Ecto neural progenitor cell (in vitro differentiated cells): ENCODE results near the gene MXD3.

Experiments
- DNase-seq: peaks from one replicate; pipeline ENCODE4 v3.0.0-alpha.2; 2018; ENCODE audit warnings: low spot score

The MXD3 gene

DNA sequence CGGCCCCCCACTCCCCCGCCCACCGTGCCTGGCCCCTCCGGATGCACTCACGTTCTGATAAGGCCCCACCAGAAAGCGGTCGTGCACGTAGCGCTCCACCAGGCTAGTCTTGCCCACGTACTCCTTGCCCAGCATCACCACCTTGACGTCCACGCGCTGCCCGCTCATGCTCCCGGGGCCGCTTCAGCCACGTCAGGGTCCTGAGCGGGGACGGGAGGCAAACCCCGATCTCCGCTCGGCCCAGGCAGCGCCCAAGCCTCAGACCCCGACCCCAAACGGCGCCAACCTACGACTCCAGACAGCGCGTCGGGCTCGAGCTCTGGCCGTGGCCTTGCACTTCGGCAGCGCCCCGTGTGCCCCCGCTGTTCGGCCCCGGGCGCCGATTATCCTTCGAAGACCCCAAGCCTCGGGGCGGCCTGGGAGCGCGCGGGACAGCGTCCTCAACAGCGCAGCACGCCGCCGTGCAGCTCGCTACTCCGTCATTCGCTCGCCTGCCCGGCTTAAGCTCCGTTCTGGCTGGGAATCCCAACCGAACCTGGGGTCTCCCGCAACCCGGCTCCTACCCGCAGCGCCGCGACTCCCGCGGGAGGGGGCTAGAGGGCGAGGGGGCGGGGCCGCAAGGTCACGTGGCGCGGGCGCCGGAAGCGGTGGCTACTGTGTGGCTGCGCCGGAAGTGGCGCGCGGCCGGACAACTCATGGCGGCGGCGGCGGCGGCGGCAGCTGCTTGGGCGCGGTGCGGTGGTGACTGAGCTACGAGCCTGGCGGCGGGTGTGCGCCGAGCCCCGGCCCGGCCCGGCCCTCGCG lies 8.4 kb downstream of the MXD3 start, which contains the start of the genes PRELID1 and RAB24:
PRELID1 (plus strand) TSS at position 679 of the 804 bp plus-strand sequence. CDS start 187 bp downstream, outside the sequence.
RAB24 (minus strand) TSS at position 599 of the 804 bp plus-strand sequence; CDS start at position 168, 431 bp downstream.
- DNase-seq = peak; percentile 93

DNA sequence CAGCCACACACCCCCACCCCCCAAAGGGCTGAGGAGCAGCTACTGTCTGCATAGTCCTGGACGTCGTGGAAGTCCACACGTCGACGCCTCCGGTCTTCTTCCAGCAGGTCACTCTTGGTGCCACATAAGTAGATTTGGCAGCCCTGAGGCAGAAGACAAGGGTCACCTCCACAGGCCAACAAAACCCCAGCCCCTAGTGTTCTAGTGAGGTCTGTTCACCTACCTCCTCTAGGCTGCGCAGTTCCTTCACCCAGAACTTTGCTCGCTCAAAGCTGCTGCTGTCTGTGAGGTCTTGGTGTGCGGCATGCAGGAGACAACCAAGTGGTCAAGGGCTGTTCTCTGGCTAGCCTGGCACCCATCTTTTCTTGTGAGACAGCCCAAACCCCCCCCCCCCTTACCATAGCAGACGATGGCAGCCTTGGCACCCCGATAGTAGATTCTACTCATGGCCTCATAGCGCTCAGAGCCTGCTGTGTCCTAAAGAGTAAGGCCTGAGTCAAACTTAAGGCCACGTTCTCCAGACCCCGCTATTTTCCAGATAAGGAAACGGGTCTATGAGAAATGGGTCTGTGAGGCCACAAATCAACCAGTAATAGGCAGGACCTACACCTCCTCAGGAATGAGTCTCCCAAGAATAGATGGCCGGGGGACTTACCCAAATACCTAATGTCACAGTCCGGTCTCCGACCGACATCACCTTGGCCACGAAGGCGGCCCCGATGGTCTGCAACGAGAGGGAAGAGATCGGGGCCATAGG lies 9.2 kb downstream of the MXD3 start:
- DNase-seq = no peak

DNA sequence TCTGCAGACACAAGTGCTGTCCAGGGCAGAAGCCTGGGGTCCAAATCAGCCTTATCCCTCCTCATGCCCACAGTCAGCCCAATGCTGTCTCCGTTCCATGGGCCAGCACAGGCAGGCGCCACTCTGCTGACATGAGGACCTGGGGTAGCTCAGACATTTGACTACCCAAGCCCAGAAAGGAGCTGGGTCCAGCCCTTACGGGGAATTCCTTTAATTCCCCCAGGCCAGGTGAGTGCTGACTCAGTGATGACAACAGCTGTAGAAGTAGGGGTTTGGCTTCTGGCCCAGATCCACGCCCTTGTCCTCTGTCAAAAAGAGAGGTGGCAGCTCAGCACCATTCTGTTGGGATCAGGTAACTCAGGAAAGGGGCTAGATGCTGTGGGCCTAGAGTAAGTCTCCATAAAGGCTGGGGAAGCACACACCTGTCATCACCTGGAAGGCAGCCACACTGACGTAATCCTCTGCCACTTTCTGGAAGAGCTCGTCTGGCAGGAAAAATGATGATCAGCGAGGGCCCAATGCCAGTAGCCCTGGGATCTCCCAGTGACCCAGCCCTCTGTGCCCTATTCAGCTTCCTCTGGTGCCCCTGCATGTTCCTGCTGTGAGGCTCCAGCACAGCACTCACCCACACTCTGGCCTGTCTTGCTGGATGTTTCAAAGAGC lies 10.1 kb downstream of the MXD3 start:
- no peak for DNase-seq

DNA sequence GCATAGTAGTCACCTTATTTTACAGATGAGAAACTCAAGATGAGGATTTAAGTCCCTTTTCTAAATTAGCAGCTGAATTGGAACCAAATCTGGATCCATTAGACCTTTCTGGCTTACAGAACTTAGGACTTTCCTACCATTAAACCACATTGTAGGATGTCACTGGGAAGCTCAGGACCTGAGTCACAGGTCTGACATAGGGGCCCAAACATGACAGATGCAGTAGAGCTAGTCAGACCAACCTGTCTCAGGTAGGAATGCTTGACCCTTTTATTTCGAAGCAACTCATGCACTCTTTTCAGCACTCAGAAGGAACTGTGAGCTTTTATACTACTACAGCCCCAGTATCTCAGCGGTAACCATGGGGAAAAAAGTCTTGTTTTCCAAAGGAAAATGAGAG lies 10.7 kb downstream of the MXD3 start:
- no peak for DNase-seq

DNA sequence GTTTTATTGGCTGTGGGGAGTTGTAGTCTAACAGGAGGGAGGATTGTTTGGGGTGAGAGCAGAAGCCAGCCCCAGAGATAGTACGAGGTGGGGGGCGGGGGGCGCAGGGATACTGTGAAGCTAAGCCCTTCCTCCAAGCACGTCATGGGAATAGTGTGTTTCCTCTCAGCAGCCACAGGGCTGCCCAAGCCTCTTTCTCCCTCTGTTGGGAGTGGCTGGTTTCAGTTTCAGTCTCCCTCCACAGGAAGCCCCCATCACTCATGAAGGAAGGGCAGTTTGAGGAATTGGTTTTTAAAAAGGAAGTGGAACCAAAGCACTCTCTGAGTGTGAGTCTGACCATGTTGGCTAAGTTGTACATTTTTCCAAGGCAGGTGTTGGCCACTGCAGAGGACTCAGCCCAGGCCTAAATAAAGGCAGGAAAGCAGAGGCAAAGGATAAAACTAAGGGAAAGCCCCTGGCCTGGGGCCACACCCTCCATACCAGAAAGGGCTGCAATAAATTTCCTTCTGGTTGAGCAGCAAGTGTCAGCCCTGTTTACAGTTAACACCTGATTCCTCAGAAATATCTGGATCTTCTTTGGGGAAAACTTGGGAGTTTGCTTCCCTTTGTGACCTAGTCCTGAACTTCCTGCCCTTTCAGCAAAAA lies 11.3 kb downstream of the MXD3 start:
- no peak for DNase-seq

DNA sequence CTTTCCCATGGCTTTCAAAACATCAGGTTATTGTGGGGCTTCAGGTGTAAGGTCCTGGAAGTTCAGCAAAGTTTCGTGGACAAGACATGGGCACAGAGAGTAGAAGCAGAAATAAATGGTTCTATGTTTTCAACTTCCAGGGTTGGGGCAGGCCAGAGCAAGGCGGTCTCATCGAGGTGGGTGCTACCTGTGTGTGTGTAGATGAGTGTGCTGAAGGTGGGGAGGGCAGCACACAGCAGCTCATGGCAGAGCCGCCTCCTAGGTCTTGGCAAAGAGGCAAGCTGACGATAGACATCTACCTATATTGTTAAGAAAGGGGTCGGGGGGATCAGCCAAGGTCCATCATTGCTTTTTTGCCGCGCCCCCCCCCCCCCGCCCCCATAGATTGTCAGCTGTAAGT lies 12.0 kb downstream of the MXD3 start:
- DNase-seq = no peak

DNA sequence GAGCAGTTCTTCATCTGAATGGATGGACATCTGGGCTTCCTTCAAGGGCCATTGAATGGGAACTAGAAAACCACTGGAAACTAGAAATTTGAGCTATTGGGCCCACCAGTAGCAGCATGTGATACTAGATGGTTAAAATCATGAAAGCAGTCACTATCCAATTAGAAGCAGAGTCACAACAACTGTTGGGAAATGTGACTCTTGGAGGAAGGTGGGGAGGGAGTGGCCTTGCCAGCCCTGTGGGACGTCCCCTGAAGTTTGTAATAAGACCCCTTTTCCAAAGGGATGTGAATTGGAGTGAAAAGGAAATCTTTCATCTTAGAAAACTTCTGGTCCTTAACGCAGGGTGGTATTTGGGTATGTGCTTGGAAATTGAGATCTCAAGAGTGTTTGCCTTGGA lies 13.8 kb downstream of the MXD3 start:
- DNase-seq = no peak

DNA sequence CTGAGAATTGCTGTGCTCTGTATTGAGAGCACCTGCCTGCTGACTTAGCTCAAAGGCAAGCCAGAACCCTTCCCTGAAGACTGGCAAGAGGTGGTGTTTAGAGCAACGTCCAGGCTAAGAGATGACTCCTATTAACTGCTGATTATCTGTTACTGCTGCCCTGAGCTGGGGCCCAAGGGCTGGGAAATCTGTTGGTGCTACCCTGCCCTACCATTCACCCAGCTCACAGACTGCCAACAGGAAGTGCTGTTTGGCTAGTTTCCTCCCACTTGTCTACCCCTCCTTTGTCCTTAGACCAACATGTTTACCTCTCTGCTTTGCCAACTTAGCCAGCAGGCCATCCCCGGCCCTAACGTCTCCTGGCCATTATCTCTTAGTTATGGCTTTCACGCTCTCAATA lies 15.1 kb downstream of the MXD3 start:
- DNase-seq = no peak

DNA sequence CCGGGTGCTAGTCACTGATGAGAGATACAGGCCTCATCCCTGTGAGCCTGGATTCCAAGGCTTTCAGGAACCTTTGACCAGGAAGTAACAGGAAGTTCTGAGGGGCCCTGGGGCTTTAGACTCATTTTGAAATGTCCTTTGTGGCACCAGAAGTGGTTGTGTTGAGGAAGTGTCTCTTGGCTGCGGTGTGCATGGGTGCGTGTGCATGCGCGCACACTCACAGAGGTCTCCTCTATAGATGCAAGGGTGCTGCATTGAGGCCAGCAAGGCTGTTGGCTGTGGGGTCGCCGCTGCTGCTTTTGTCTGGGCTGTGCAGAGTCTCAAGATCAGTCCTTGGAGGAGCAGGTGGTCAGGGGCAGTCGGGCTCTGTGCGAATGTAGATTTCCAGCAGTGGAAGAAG lies 15.8 kb downstream of the MXD3 start:
- DNase-seq = no peak

DNA sequence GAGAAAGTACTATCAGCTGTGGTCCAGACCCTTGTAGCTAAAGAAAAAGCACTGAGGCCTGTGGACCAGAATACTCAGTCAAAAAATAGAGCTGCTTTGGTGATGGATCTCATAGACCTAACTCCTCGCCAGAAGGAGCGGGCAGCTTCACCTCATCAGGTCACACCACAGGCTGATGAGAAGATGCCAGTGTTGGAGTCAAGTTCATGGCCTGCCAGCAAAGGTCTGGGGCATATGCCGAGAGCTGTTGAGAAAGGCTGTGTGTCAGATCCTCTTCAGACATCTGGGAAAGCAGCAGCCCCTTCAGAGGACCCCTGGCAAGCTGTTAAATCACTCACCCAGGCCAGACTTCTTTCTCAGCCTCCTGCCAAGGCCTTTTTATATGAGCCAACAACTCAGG lies 17.1 kb downstream of the MXD3 start:
- DNase-seq = no peak

DNA sequence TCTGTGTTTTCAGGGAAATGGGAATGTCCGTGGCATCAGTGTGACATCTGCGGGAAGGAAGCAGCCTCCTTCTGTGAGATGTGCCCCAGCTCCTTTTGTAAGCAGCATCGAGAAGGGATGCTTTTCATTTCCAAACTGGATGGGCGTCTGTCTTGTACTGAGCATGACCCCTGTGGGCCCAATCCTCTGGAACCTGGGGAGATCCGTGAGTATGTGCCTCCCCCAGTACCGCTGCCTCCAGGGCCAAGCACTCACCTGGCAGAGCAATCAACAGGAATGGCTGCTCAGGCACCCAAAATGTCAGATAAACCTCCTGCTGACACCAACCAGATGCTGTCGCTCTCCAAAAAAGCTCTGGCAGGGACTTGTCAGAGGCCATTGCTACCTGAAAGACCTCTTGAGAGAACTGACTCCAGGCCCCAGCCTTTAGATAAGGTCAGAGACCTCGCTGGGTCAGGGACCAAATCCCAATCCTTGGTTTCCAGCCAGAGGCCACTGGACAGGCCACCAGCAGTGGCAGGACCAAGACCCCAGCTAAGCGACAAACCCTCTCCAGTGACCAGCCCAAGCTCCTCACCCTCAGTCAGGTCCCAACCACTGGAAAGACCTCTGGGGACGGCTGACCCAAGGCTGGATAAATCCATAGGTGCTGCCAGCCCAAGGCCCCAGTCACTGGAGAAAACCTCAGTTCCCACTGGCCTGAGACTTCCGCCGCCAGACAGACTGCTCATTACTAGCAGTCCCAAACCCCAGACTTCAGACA lies 17.7 kb downstream of the MXD3 start:
- DNase-seq = no peak

DNA sequence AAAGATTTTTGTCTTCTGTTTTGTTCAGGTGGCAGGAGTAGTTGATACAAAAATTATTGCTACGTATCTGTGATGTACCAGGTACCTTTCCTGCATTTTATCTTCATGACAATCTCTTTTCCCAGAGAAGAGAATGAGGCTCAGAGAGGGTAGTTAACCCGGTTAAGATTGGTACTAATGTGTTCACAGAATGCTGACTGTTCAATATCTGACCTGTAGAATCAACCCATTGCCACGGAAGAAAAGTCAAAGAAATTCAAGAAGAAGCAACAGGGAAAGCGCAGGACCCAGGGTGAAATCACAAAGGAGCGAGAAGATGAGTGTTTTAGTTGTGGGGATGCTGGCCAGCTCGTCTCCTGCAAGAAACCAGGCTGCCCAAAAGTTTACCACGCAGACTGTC lies 20.0 kb downstream of the MXD3 start:
- DNase-seq = no peak

DNA sequence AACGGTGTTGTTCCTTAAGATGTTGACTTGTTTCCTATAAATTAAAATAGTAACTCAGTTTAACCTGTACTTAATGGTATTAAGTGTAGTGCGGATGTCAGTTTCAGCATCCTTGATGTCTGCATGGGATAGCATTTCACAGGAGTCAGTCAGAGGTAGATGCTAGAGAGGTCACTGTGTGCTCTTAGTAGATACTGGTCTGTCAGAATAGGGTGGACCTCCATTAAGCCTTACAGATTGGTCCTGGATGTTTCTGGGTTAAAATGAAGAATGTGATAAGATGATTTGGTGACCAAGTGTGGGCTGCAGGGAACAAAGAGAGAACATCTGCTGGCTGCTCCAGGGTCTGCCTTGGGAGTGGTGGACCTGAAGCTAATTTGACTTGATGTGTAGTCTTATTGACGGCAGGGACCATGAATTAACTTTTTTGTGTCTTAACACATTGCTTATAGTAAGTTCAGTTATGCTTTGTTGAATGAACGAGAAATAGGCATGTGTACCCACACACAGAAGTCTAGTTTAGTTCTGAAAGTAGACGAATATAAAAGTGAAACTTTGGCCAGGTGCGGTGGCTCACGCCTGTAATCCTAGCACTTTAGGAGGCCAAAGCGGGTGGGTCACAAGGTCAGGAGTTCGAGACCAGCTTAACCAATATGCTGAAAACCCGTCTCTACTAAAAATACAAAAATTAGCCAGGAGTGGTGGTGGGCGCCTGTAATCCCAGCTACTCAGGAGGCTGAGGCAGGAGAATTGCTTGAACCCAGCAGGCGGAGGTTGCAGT lies 20.7 kb downstream of the MXD3 start:
- DNase-seq = no peak

DNA sequence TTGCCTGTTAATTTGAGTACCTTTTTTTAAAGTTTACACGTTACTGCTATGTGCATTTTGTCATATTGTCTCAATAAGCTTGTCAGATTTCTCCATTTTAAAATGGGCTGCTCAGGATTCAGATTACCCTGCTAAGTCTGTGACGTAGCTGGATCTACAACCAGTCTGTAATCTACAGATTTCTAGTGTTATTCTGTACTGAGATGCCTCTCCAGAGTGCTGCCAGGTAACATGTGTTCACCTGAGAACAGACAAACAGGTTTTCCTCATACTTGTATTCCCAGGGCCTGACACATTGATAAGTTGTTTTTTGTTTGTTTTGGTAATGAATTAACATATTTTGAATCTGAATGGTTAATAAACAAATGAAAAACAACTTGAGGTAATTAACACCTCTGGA lies 23.5 kb downstream of the MXD3 start:
- DNase-seq = no peak

DNA sequence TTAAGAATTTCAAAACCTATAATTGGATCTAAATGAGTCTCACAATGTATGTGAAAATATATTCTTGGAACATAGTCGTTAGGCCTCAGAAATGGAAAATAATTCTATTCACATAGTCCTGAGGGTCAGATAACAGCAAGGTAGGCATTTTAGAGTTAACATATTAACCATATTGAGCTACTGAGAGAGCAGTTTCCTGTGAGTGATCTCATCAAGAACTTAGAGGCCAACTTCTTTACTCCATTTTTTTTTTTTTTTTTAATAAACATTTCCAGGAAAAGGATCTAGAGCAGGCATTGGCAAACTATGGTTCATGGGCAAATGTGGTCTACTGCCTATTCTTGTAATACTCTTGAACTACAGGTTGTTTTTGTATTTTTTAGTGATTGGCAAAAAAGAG lies 34.8 kb downstream of the MXD3 start:
- DNase-seq = no peak

DNA sequence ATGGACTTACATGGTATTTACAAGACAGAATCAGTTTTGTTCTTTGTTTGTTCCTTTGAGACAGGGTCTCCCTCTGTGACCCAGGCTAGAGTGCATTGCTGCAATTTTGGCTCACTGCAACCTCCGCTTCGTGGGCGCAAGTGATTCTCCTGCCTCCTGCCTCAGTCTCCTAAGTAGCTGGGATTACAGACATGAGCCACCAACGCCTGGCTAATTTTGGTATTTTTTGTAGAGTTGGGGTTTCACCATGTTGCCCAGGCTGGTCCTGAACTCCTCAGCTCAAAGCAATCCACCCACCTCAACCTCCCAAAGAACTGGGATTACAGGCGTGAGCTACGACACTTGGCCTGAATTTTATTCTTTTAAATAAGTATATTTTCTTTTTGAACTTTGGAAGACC lies 35.8 kb downstream of the MXD3 start:
- DNase-seq = no peak

DNA sequence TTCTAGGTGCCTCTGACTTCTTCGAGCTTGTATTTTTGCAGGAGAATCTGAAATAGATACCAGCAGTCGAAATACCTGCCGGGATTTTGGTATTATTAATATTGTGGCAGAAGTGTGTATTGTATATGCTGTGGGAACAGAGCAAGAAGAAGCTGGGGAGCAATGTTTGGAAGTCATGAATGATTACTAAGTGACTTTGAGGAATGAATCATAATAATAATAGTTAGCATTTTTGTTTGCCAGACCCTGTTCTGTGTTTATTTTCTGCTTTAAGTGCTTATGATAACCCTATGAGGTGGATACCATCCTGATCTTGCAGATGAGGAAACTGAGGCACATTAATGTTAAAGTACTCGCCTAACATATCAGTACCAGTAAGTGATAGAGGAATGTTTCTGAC lies 40.6 kb downstream of the MXD3 start:
- no peak for DNase-seq

DNA sequence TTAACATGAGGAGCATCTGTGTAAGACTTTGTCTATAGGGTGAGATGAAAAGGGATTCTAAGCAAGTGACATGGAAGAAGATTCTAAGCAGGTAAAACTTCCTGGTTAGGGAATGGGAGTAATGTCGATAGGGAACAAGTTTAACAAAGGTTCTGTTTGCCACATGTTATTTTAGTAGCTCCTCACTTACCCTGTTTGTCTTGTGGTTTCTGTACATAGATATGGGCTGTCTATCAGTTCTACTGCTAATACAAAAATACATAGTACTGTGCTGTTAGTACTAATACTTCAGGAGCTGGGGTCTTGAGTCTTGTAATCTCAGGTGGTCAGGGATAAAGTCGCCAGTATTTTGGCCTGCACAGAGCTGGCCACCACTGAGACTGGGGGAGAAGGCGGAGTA lies 41.0 kb downstream of the MXD3 start:
- no peak for DNase-seq

DNA sequence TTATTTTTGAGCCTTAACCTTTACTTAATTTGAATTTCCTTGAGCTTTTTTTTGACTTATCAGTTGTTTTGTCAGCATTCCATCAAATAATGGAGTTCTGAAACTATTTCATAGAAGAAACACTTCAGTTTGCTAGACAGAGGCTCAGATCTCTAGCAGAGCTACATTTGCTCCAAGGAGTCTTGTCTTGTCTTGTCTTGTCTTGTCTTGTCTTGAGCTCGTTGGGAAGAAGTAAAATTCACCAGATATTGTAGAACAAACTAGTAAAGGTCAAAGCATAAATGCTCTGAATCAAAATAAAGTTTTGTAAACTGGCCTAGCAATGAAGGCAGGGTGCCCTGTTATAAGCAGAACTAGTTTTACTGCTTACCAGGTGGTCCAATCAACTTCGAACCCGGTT lies 41.7 kb downstream of the MXD3 start:
- DNase-seq = no peak

DNA sequence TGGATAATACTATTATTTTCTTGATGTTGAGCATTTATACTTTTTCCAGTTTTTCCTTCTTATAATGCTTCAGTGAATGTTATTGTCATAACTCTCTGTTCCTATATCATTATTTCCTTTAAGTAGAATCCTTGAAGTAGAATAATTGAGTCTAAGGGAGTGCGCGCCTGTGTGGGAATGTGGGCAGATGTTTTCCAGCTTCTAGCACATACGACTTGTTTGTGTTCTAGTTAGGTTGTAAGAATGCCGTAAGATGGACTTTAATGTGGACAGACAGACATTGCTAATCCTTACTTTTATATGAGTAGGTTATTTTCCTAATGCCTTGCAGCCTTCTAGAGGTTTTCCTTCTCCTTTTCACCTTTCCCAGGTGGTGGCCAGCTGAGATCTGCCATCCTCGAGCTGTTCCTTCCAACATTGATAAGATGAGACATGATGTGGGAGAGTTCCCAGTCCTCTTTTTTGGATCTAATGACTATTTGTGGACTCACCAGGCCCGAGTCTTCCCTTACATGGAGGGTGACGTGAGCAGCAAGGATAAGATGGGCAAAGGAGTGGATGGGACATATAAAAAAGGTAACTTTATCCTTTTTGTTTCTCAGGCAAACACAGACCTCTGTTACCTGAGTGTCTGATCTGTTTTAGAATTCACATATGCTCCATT lies 42.3 kb downstream of the MXD3 start:
- DNase-seq = no peak
